Tibial artery (tissue), 4 donors: ENCODE data around the gene NAPB.
A peak's percentile ranks its signal among the peaks of the same experiment; 100 is the strongest.

Experiments used
- DNase-seq, 2 donors: peaks; one replicate each; pipeline ENCODE4 v3.0.0-alpha.2; 2019
- H3K27ac ChIP-seq, 2 donors: fragments of 200-600 bp; sonication (generic) in 1 of 2; 1 replicate in 1 of 2; 2 replicates in 1 of 2; pipeline ENCODE4 v1.5.1; 2018 to 2019; ENCODE audit warnings: mild to moderate bottlenecking in 1 of 2
- H3K27me3 ChIP-seq, 2 donors: fragments of 200-600 bp; sonication (generic) in 1 of 2; one replicate each; pipeline versions ENCODE4 v1.5.1 to v1.6.0; 2016 to 2019
- H3K36me3 ChIP-seq, 3 donors: fragments of 200-600 bp; sonication (generic) in 2 of 3; one replicate each; pipeline ENCODE4 v1.5.1; 2016 to 2019; ENCODE audit warnings: mild to moderate bottlenecking in 2 of 3
- H3K4me1 ChIP-seq, 4 donors: fragments of 200-600 bp; sonication (generic) in 2 of 4; 1 replicate in 3 of 4; 2 replicates in 1 of 4; pipeline ENCODE4 v1.5.1; 2016 to 2019
- H3K4me3 ChIP-seq, 2 donors: fragments of 200-600 bp; sonication (generic) in 1 of 2; 1 replicate in 1 of 2; 2 replicates in 1 of 2; pipeline ENCODE4 v1.5.1; 2018 to 2019; ENCODE audit warnings: mild to moderate bottlenecking in 2 of 2
- H3K9me3 ChIP-seq, 3 donors: fragments of 200-600 bp; sonication (generic) in 1 of 3; one replicate each; pipeline ENCODE4 v1.5.1; 2016 to 2019
- CTCF ChIP-seq, 2 experiments: fragments of 200-600 bp in 1 of 2; fragments of 450-650 bp in 1 of 2; IDR thresholded peaks; one replicate each; pipeline ENCODE4 v1.5.1; 2017 to 2019; ENCODE audit warnings: antibody characterized with exemption in 2 of 2, mild to moderate bottlenecking in 1 of 2, moderate library complexity in 1 of 2
- intact Hi-C: fragments of 100-400 bp; cut with DNase I; formaldehyde crosslinking; loops from one replicate; pipeline ENCODE4 v1.15.0; 2023; ENCODE audit warnings: low total_unique reads

NAPB gene

GRCh38 chr20:23433628-23434027 is 12.3 kb upstream of the NAPB start:
- TF ChIP-seq CTCF (IDR thresholded peaks at IDR 0.05), result no peak
- H3K4me3 ChIP-seq, result no peak overlapping the region
- H3K27ac ChIP-seq, result no peak overlapping the region
- H3K4me1 ChIP-seq, result peaks cover 0 to 4% (median 2%) of the 10 kb centered on the region in 4 donors
- H3K36me3 ChIP-seq, result no peaks in the 10 kb centered on the region
- intact Hi-C loops, result no loop called here
- DNase-seq, result no peak
- H3K9me3 ChIP-seq, result no peaks in the 10 kb centered on the region
- H3K27me3 ChIP-seq, result no peaks in the 10 kb centered on the region

GRCh38 chr20:23425129-23425528 is 3.8 kb upstream of the NAPB start:
- DNase-seq, result no peak
- H3K27me3 ChIP-seq, result no peaks in the 10 kb centered on the region
- H3K4me1 ChIP-seq, result peaks cover 0 to 5% (median 4%) of the 10 kb centered on the region in 4 donors
- no peak overlapping the region for H3K27ac ChIP-seq
- intact Hi-C loops, result loop anchor here (10.0 kb wide), 1 partner anchor 210 kb away; the partner anchor contains the start of gene CST3
- no peak overlapping the region for H3K4me3 ChIP-seq
- no peaks in the 10 kb centered on the region for H3K9me3 ChIP-seq
- TF ChIP-seq CTCF (IDR thresholded peaks at IDR 0.05), result no peak
- no peaks in the 10 kb centered on the region for H3K36me3 ChIP-seq

GRCh38 chr20:23419995-23420901 is 1.0 kb downstream of the NAPB start:
- Histone ChIP-seq H3K27me3 (no peaks in the 10 kb centered on the region), H3K27ac (peak overlapping the region; percentile 94 to 98), H3K4me1 (peaks cover 0 to 15% (median 9%) of the 10 kb centered on the region in 4 donors), H3K9me3 (no peaks in the 10 kb centered on the region), H3K4me3 (peak overlapping the region; percentile 100), H3K36me3 (no peaks in the 10 kb centered on the region)
- intact Hi-C loops, result loop anchor here (5.0 to 10.0 kb wide), 2 partner anchors 73 to 215 kb away; partner anchors contain the start of gene CST3
- peak in 1 of 2 donors; percentile 76 for DNase-seq
- TF ChIP-seq CTCF (IDR thresholded peaks at IDR 0.05), result no peak

- Histone ChIP-seq H3K27me3 (no peaks in the 10 kb centered on the region), H3K9me3 (no peaks in the 10 kb centered on the region), H3K36me3 (no peaks in the 10 kb centered on the region), H3K4me3 (peak overlapping the region; percentile 100), H3K27ac (peak overlapping the region; percentile 94 to 98), H3K4me1 (peaks cover 0 to 15% (median 9%) of the 10 kb centered on the region in 4 donors)
- no peak for TF ChIP-seq CTCF (IDR thresholded peaks at IDR 0.05)
- intact Hi-C loops, result no loop called here
- DNase-seq, result no peak
These were observed 1.7 kb downstream of the NAPB start for GRCh38 chr20:23419657-23419994.

- Histone ChIP-seq H3K9me3 (no peaks in the 10 kb centered on the region), H3K27ac (no peak overlapping the region), H3K4me3 (no peak overlapping the region), H3K27me3 (no peaks in the 10 kb centered on the region), H3K4me1 (peaks cover 0 to 15% (median 9%) of the 10 kb centered on the region in 4 donors), H3K36me3 (no peaks in the 10 kb centered on the region)
- intact Hi-C loops, result no loop called here
- DNase-seq, result no peak
- no peak for TF ChIP-seq CTCF (IDR thresholded peaks at IDR 0.05)
These were observed 3.4 kb downstream of the NAPB start for GRCh38 chr20:23417861-23418260.
